A673 (cell line): ENCODE results near the gene CPNE9. TPM values are rescaled to one million over a fixed set of nuclear protein-coding genes. Genes with fewer than 3 reads are reported as not detected.

ENCODE experiments used
- BruUV-seq: library from RNA; stranded (reverse); fragments of 400-500 nt; replicated peaks from 2 replicates; lab custom pipeline; 2021; lab: Mats Ljungman, UMichigan
- CTCF ChIA-PET: fragments of 300-600 bp; sonication (Branson Sonifier 250); formaldehyde crosslinking; loops from one replicate; lab custom pipeline; 2022; ENCODE audit warnings: antibody characterized with exemption; lab: Charles Lee
- POLR2A ChIA-PET: fragments of 300-600 bp; sonication (Branson Sonifier 250); formaldehyde crosslinking; loops from one replicate; lab custom pipeline; 2022; ENCODE audit warnings: antibody characterized with exemption; ENCODE audit not compliant: low non-redundant PET; lab: Charles Lee
- DNase-seq: peaks from one replicate; pipeline ENCODE4 v3.0.0-alpha.2; 2015; ENCODE audit warnings: low spot score
- H3K27ac ChIP-seq: fragments of 200-600 bp; sonication (generic); 2 replicates; pipeline ENCODE4 v1.5.1; 2016; ENCODE audit warnings: mixed run types, low read depth, mild to moderate bottlenecking, mixed read lengths, antibody characterized with exemption, low read length; ENCODE audit not compliant: poor library complexity, severe bottlenecking
- H3K27me3 ChIP-seq: fragments of 200-600 bp; sonication (generic); replicated peaks from 2 replicates; pipeline ENCODE4 v1.6.1; 2017; ENCODE audit warnings: mixed run types, low read depth, mild to moderate bottlenecking, mixed read lengths, antibody characterized with exemption, low read length; ENCODE audit not compliant: insufficient read depth, poor library complexity
- H3K36me3 ChIP-seq: fragments of 200-600 bp; sonication (generic); 2 replicates; pipeline ENCODE4 v1.6.1; 2016; ENCODE audit warnings: mixed run types, mild to moderate bottlenecking, mixed read lengths, antibody characterized with exemption, low read length; ENCODE audit not compliant: insufficient read depth, poor library complexity, severe bottlenecking
- H3K4me1 ChIP-seq: fragments of 200-600 bp; sonication (generic); 2 replicates; pipeline ENCODE4 v1.6.1; 2017; ENCODE audit warnings: mixed run types, mild to moderate bottlenecking, mixed read lengths, antibody characterized with exemption, low read length; ENCODE audit not compliant: insufficient read depth, poor library complexity, severe bottlenecking
- H3K4me3 ChIP-seq: fragments of 200-600 bp; sonication (generic); 2 replicates; pipeline ENCODE4 v1.5.1; 2016; ENCODE audit warnings: low read depth, mixed run types, mild to moderate bottlenecking, mixed read lengths, low read length; ENCODE audit not compliant: poor library complexity, severe bottlenecking
- H3K9me3 ChIP-seq: fragments of 200-600 bp; sonication (generic); 2 replicates; pipeline ENCODE4 v1.6.1; 2016; ENCODE audit warnings: mixed run types, low read depth, mild to moderate bottlenecking, mixed read lengths, antibody characterized with exemption, low read length; ENCODE audit not compliant: poor library complexity, severe bottlenecking
- CTCF ChIP-seq: fragments of 300-800, 200-600 bp; sonication (generic); conservative IDR thresholded peaks from 2 replicates; pipeline ENCODE4 v1.5.1; 2017; ENCODE audit warnings: low read depth, mild to moderate bottlenecking, antibody characterized with exemption, low read length, moderate library complexity, mixed read lengths
- EZH2 ChIP-seq: fragments of 200-600 bp; sonication (generic); IDR thresholded peaks from 2 replicates; pipeline ENCODE4 v1.6.1; 2017; ENCODE audit warnings: borderline replicate concordance, low read depth, mild to moderate bottlenecking, mixed read lengths, antibody characterized with exemption, low read length; ENCODE audit not compliant: poor library complexity, severe bottlenecking
- intact Hi-C: fragments of 100-400 bp; cut with micrococcal nuclease; formaldehyde crosslinking; loops from one replicate; pipeline ENCODE4 v1.10.0; 2022; ENCODE audit not compliant: unreplicated experiment
- total RNA-seq: library from RNA; stranded (reverse); gene quantifications from 2 replicates; pipeline ENCODE4 v1.2.3, GENCODE V29; 2021

Gene CPNE9
- total RNA-seq, 1 experiment from 2014 or later: not detected

- Histone ChIP-seq H3K4me3 (no peak overlapping the region), H3K36me3 (peaks cover 17% of the 10 kb centered on the region), H3K27ac (no peak overlapping the region), H3K27me3 (no peaks in the 10 kb centered on the region), H3K4me1 (no peaks in the 10 kb centered on the region), H3K9me3 (no peaks in the 10 kb centered on the region)
- intact Hi-C loops: no loop called here
- CTCF ChIA-PET: no interaction called here
- TF ChIP-seq CTCF (no peak), EZH2 (no peak)
- POLR2A ChIA-PET: no interaction called here
- BruUV-seq: no TSS peak
- no peak for DNase-seq
Observed at GRCh38 chr3:9689757-9690156, 13.9 kb upstream of the CPNE9 start.

GRCh38 chr3:9690451-9691450, 12.9 kb upstream of the CPNE9 start:
- BruUV-seq: no TSS peak
- Histone ChIP-seq H3K27me3 (no peaks in the 10 kb centered on the region), H3K4me3 (no peak overlapping the region), H3K4me1 (no peaks in the 10 kb centered on the region), H3K36me3 (peaks cover 15% of the 10 kb centered on the region), H3K27ac (no peak overlapping the region), H3K9me3 (no peaks in the 10 kb centered on the region)
- intact Hi-C loops: no loop called here
- ChIA-PET CTCF (no interaction called here), POLR2A (no interaction called here)
- no peak for DNase-seq
- TF ChIP-seq EZH2: no peak
- TF ChIP-seq CTCF: no peak

- H3K27me3 ChIP-seq: no peaks in the 10 kb centered on the region
- intact Hi-C loops: no loop called here
- TF ChIP-seq CTCF: no peak
- TF ChIP-seq EZH2: no peak
- CTCF ChIA-PET: no interaction called here
- H3K27ac ChIP-seq: no peak overlapping the region
- H3K36me3 ChIP-seq: peaks cover 15% of the 10 kb centered on the region
- H3K9me3 ChIP-seq: no peaks in the 10 kb centered on the region
- H3K4me3 ChIP-seq: no peak overlapping the region
- DNase-seq: no peak
- H3K4me1 ChIP-seq: no peaks in the 10 kb centered on the region
- POLR2A ChIA-PET: no interaction called here
- BruUV-seq: no TSS peak
Observed at GRCh38 chr3:9691636-9692035, 12.0 kb upstream of the CPNE9 start.
